Activated CD8-positive, alpha-beta memory T cell treated with anti-CD3 and anti-CD28 coated beads, Interleukin-2, amount 10 ng/mL, durations not matched to agents 7 days and 5 days (primary cell): ENCODE measurements around the gene TEAD4. TPM values are rescaled to one million over a fixed set of nuclear protein-coding genes. Genes with fewer than 3 reads are reported as not detected.

Experiments
- ATAC-seq: fragments of 150-1000 bp; cut with Tn5 transposase; one replicate; pipeline ENCODE4 v1.10.0; 2021; ENCODE audit warnings: moderate library complexity
- CTCF ChIA-PET: fragments of 350-600 bp; sonication (Branson Sonifier 250); formaldehyde crosslinking; loops from one replicate; lab custom pipeline; 2021; ENCODE audit warnings: antibody characterized with exemption; lab: Charles Lee
- DNase-seq: peaks from one replicate; pipeline ENCODE4 v3.0.0-alpha.2; 2020
- H3K27ac Mint-ChIP-seq: one replicate; pipeline ENCODE4 v1.8.0; 2021; ENCODE audit warnings: mild to moderate bottlenecking, mixed read lengths
- H3K27me3 Mint-ChIP-seq: one replicate; pipeline ENCODE4 v1.8.0; 2021; ENCODE audit warnings: mixed read lengths
- H3K36me3 Mint-ChIP-seq: one replicate; pipeline ENCODE4 v1.8.0; 2021; ENCODE audit warnings: mild to moderate bottlenecking, mixed read lengths
- H3K4me1 Mint-ChIP-seq: one replicate; pipeline ENCODE4 v1.8.0; 2021; ENCODE audit warnings: mixed read lengths
- H3K4me3 Mint-ChIP-seq: one replicate; pipeline ENCODE4 v1.8.0; 2021; ENCODE audit warnings: mild to moderate bottlenecking, moderate library complexity, mixed read lengths
- H3K9me3 Mint-ChIP-seq: one replicate; pipeline ENCODE4 v1.8.0; 2022; ENCODE audit warnings: low read depth, mixed read lengths
- total RNA-seq, 2 experiments: library from RNA; stranded (reverse); gene quantifications; one replicate each; pipeline ENCODE4 v1.2.3, GENCODE V29; 2021

TEAD4 gene
- total RNA-seq, 2 experiments from 2014 or later, result 0.44 to 1.6 TPM

DNA sequence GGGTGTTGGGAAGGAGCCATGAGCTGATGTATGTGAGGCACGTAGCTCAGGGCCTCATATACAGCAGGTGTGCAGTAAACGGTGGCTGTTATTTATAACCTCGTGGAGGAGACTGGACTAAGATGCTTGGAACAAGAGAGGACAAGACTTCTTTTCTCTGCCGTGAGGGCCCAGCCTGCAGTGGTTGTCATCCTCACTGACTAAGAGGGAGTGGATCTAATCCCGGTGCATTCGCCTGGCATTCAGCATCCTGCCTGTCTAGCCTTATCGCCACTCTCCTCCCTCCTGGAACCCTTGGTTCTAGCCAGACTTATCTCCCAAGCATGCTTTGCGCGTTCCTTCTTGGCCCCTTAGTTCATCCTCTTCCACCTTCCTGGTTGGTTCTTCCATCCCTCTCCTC is 121.9 kb downstream of the TEAD4 start:
- no peaks in the 10 kb centered on the region for H3K36me3 Mint-ChIP-seq
- H3K4me1 Mint-ChIP-seq, result peaks cover 2% of the 10 kb centered on the region
- H3K9me3 Mint-ChIP-seq, result no peaks in the 10 kb centered on the region
- H3K27me3 Mint-ChIP-seq, result peaks cover 14% of the 10 kb centered on the region
- DNase-seq (no peak), ATAC-seq (no peak)
- CTCF ChIA-PET, result interaction anchor here (0.8 to 1.7 kb wide), 4 partner anchors 8 to 195 kb away, joined by 3 to 5 read pairs (median 4); no protein-coding TSS in a partner anchor
- H3K27ac Mint-ChIP-seq, result no peak overlapping the region
- no peak overlapping the region for H3K4me3 Mint-ChIP-seq

DNA sequence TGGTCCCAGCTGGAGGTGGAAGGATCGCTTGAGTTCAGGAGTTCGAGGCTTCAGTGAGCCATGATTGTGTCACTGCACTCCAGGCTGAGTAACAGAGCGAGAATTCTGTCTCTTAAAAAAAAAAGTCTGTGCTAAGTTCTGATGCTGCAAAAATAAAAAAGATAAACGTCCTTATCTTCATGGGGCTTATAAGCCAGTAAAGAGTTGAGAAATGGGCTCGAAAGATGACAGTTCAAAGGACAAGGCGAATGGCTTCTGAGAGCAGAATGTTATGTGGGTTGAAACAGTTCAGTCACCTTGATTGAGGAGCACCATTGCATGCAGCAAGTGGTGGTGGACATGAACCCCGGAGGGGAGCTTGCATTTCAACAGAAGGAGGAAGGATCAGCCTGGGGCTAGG is 122.7 kb downstream of the TEAD4 start:
- H3K27ac Mint-ChIP-seq, result no peak overlapping the region
- peaks cover 13% of the 10 kb centered on the region for H3K27me3 Mint-ChIP-seq
- no peak overlapping the region for H3K4me3 Mint-ChIP-seq
- CTCF ChIA-PET, result interaction anchor here (1.7 kb wide), 2 partner anchors 9 to 193 kb away, joined by 5 read pairs; no protein-coding TSS in a partner anchor
- H3K36me3 Mint-ChIP-seq, result no peaks in the 10 kb centered on the region
- no peaks in the 10 kb centered on the region for H3K4me1 Mint-ChIP-seq
- ATAC-seq (no peak), DNase-seq (no peak)
- H3K9me3 Mint-ChIP-seq, result no peaks in the 10 kb centered on the region

DNA sequence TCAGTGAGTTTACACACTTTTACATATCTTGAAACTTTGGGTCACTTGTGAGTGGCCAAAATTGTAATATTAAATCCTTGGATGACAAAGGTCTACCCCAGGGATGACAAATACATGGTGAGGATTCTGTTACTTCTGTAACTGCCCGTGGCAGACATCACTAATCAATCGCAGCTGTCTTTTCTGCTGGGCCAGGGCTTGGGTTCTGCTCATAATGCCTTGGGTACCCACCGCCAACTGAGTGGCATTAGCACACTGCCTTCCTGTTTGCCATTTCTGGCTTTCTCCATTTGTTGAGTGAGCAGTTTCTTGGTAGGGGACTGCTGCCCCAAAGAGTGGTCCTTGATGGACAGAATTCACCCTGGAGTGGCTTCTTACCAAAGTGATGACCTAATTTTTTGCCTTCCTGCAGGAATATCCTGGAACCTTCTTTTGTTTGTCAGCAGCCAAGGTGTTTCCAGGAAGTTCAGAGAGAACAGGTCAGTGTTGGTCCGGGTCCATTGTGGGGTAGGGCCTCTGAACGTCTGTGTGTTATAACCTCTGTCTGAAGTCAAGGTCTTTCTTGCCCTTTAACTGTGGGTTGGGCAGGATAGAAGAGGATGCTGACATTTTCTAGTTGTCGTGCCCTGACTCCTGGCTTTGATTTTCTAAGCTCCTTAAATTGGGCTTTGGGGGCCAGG is 124.2 kb downstream of the TEAD4 start:
- DNase-seq, result no peak
- CTCF ChIA-PET, result no interaction called here
- Mint-ChIP-seq H3K36me3 (no peaks in the 10 kb centered on the region), H3K27ac (no peak overlapping the region), H3K4me3 (no peak overlapping the region), H3K4me1 (no peaks in the 10 kb centered on the region), H3K27me3 (peaks cover 6% of the 10 kb centered on the region), H3K9me3 (no peaks in the 10 kb centered on the region)
- ATAC-seq, result no peak

DNA sequence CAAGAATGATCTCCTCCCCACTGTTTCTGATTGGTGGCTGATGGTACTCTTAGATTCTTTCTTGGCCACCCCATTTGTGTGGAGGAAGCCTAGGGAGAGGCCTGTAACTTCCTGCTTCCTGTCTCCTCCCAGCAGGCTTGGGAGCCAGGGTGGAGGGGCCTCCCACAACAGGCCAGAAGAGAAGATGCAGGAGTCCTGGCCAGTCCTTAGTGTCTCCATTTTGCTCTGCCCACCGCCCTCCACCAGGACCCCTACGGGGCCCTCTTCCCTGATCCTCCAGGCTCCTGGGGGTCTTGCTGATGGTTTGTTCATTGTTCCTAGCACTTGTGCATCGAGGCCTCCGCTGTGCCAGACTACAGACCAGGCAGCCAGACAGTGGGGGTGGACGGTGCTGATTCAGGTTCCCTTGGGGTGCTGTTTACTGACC is 124.7 kb downstream of the TEAD4 start:
- Mint-ChIP-seq H3K36me3 (no peaks in the 10 kb centered on the region), H3K4me1 (no peaks in the 10 kb centered on the region), H3K27me3 (peaks cover 3% of the 10 kb centered on the region), H3K4me3 (no peak overlapping the region), H3K27ac (no peak overlapping the region), H3K9me3 (no peaks in the 10 kb centered on the region)
- CTCF ChIA-PET, result no interaction called here
- ATAC-seq (no peak), DNase-seq (no peak)

DNA sequence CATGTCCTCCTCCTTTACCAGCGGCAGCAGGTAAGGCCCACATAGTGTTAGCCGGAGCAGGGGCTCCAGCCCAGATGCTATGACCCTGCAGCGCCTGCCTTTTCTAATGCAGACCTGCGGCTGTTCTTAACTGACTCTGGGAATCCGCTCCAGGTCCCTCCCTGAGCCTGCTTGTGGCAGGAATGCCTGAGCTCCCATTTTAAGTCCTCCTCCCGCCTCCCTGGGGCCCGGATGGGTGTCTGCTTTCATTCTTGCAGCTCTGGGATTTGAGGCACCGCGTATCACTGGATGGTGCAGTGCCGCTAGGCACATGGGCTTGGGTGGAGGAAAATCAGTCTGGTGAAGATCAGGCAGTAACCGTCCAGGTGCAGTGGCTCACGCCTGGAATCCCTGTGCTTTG is 125.5 kb downstream of the TEAD4 start:
- DNase-seq (no peak), ATAC-seq (no peak)
- Mint-ChIP-seq H3K4me3 (no peak overlapping the region), H3K9me3 (no peaks in the 10 kb centered on the region), H3K27me3 (peaks cover 3% of the 10 kb centered on the region), H3K27ac (no peak overlapping the region), H3K4me1 (no peaks in the 10 kb centered on the region), H3K36me3 (no peaks in the 10 kb centered on the region)
- CTCF ChIA-PET, result no interaction called here

DNA sequence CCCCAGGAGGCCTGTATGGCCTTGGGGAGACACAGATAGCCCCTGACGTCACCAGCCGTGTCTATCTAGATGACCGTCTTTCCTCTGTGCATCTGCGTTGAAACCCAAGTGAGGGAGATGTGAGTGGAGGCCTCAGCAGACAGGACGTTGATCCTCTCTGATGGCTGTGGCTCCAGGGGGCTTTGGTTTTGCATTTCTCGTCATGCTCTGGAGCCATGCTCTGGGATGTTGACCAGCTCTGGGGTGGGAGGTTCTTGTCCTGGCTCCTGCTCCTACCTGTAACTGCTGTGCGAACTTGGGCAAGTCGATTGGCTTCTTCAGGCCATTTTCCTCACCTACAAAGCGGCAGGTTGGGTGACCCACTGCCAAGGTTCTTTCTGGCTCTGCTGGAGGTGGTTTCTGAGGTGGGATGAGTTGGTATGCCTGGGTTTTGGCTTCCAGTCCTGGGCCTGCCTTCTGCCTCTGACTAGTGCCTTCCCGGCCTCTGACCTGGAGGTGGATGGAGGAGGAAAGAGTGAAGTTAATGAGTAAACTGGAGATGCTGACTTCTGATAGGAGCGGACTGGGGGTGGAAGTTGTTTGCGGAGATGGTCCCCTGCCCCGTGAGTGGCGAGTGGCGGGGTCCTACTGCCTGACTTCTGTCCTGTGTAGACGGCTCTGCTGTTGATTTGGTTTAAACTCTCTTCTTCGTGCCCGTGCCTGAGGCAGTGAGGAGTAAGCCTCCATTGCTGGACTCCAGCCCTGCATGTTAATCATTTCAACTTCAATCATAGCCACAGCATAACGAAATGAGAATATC is 126.3 kb downstream of the TEAD4 start:
- H3K27ac Mint-ChIP-seq, result no peak overlapping the region
- ATAC-seq (no peak), DNase-seq (no peak)
- no peaks in the 10 kb centered on the region for H3K4me1 Mint-ChIP-seq
- H3K27me3 Mint-ChIP-seq, result peaks cover 3% of the 10 kb centered on the region
- no peaks in the 10 kb centered on the region for H3K9me3 Mint-ChIP-seq
- H3K4me3 Mint-ChIP-seq, result no peak overlapping the region
- CTCF ChIA-PET, result interaction anchor here (0.6 to 1.2 kb wide), 2 partner anchors 12 to 699 kb away, joined by 3 read pairs; no protein-coding TSS in a partner anchor
- H3K36me3 Mint-ChIP-seq, result no peaks in the 10 kb centered on the region

DNA sequence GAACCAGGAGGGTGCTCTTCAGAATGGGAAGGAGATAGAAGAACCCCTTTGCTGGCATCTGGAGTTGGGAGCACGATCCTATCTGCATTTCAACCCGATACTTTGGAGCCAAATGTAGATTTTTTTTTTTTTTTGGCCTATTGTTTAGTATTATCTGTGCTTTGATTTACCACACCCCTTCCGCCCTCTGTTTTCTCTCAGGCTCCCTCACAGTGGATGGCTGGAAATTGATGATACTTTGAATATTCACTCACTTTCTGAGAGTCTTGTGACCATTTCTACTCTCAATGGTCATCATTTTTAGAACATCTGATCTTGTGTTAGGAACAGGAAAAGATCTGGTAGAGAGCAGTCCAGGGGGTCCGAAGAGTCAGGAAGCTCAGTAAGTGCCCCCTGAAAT is 127.0 kb downstream of the TEAD4 start:
- no peak overlapping the region for H3K27ac Mint-ChIP-seq

DNA sequence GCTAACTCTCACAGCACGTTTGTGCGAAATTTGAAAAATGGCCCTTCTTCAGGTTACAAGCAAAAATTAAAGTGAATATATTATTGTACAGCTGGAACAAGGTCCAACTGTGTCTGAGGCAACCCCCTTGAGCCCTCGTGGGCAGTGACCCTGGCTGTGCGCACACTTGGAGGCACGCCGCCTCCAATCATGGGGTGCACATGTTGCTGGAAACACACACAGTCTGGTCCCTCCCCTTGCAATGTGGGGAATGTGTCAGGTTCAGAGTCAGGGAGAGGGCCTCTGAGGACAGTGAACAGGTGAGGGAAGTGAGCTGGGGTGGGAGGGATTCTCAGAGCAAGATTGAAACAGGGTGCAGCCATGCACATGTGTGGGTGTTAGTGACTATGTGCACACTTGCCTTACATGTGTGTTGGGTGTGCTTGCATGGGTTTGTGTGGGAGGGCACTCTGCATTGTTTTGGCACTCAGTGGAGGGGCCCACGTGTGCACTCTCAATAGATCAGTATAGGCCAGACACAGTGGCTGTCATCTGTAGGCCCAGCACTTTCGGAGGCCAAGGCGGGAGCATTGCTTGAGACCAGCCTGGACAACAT is 127.6 kb downstream of the TEAD4 start:
- H3K9me3 Mint-ChIP-seq, result no peaks in the 10 kb centered on the region
- no peak overlapping the region for H3K27ac Mint-ChIP-seq
- H3K36me3 Mint-ChIP-seq, result no peaks in the 10 kb centered on the region
- H3K27me3 Mint-ChIP-seq, result peaks cover 3% of the 10 kb centered on the region
- CTCF ChIA-PET, result interaction anchor here (1.2 kb wide), 1 partner anchor 13 kb away, joined by 3 read pairs; no protein-coding TSS in a partner anchor
- DNase-seq, result no peak
- ATAC-seq, result no peak
- H3K4me3 Mint-ChIP-seq, result no peak overlapping the region
- H3K4me1 Mint-ChIP-seq, result no peaks in the 10 kb centered on the region

More for the DNA sequence above, 127.0 kb downstream of the TEAD4 start:
- Mint-ChIP-seq H3K27me3 (peaks cover 3% of the 10 kb centered on the region), H3K36me3 (no peaks in the 10 kb centered on the region), H3K9me3 (no peaks in the 10 kb centered on the region), H3K4me3 (no peak overlapping the region), H3K4me1 (no peaks in the 10 kb centered on the region)
- CTCF ChIA-PET, result interaction anchor here (0.6 to 1.2 kb wide), 2 partner anchors 13 to 699 kb away, joined by 3 read pairs; no protein-coding TSS in a partner anchor
- ATAC-seq (no peak), DNase-seq (no peak)

DNA sequence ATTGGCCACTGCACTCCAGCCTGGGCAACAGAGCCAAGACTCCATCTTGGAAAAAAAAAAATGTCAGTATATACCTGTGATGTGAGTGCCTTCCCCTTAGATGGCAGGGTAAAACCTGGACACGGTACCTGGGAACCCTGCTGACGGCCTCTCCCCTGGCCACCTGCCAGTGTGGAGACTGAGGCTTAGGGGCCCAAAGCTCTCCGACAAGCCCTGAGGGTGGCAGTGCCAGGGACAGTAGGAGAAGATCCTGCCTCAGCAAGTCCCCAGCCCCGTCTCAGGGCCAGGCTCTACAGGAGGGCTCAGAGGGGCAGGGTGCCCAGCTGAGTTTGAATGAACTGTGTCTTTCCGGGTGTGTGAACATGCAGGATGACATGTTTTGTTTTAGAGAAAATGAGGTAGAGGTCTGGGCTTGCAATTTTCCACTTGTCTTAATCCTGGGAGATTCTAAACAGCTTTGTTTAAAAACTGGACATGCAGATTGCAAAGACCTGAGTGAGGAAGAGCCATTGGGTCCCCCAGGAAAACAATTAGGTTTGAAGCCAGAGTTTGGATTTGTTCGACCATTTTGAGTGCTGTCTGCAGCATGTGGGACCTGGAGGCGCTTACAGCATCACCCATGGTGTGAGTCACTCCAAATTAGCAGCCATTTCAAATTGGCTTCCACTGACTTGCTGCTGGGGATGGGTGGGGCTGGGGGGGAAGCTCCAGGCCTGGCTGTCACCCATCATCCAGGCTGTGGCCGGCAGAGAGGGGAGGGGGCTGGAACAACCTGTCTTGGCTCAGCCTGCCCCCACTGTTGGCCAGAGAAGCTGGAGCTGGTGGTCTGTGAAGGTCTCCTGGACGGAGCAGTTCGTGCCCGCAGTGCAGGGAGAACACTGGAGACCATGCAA is 128.8 kb downstream of the TEAD4 start:
- H3K9me3 Mint-ChIP-seq, result no peaks in the 10 kb centered on the region
- no peaks in the 10 kb centered on the region for H3K27me3 Mint-ChIP-seq
- DNase-seq (no peak), ATAC-seq (no peak)
- no peak overlapping the region for H3K4me3 Mint-ChIP-seq
- CTCF ChIA-PET, result no interaction called here
- H3K4me1 Mint-ChIP-seq, result no peaks in the 10 kb centered on the region
- H3K36me3 Mint-ChIP-seq, result no peaks in the 10 kb centered on the region
- no peak overlapping the region for H3K27ac Mint-ChIP-seq

DNA sequence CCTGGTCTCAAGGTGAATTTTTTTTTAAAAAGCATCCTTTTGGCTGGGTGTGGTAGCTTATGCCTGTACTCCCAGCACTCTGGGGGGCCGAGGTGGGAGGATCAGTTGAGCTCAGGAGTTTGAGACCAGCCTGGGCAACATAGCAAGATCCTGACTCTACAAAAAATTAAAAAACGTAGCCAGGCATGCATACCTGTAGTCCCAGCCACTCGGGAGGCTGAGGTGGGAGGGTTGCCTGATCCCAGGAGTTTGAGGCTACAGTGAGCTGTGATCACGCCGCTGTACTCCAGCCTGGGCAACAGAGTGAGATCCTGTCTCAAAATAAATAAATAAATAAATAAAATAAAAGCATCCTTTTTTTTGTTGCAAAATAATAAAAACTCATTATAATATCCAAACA is 130.4 kb downstream of the TEAD4 start:
- CTCF ChIA-PET, result interaction anchor here (1.0 kb wide), 1 partner anchor 11 kb away, joined by 3 read pairs; no protein-coding TSS in a partner anchor

More for the DNA sequence above, 130.4 kb downstream of the TEAD4 start:
- DNase-seq (no peak), ATAC-seq (no peak)
- no peak overlapping the region for H3K27ac Mint-ChIP-seq
- no peaks in the 10 kb centered on the region for H3K36me3 Mint-ChIP-seq
- no peaks in the 10 kb centered on the region for H3K9me3 Mint-ChIP-seq
- H3K4me1 Mint-ChIP-seq, result no peaks in the 10 kb centered on the region
- no peak overlapping the region for H3K4me3 Mint-ChIP-seq
- H3K27me3 Mint-ChIP-seq, result no peaks in the 10 kb centered on the region
